Mesothelial cell of epicardium (in vitro differentiated cells): Measurements from ENCODE around the gene LRRFIP1. TPM values are rescaled to one million over a fixed set of nuclear protein-coding genes. Genes with fewer than 3 reads are reported as not detected.

Source experiments
- DNase-seq, 2 experiments: peaks; one replicate each; pipeline ENCODE4 v3.0.0; 2021; ENCODE audit warnings: low spot score in 2 of 2; ENCODE audit not compliant: unreplicated experiment in 2 of 2
- H3K27ac Mint-ChIP-seq: 2 replicates; pipeline ENCODE4 v1.8.0; 2021; ENCODE audit warnings: mixed read lengths
- H3K27me3 Mint-ChIP-seq: 2 replicates; pipeline ENCODE4 v1.8.0; 2021; ENCODE audit warnings: low read depth, mixed read lengths
- H3K36me3 Mint-ChIP-seq: 2 replicates; pipeline ENCODE4 v1.8.0; 2021; ENCODE audit warnings: mixed read lengths
- H3K4me1 Mint-ChIP-seq: 2 replicates; pipeline ENCODE4 v1.8.0; 2021; ENCODE audit warnings: mixed read lengths
- H3K4me3 Mint-ChIP-seq: 2 replicates; pipeline ENCODE4 v1.8.0; 2021; ENCODE audit warnings: mild to moderate bottlenecking, moderate library complexity, mixed read lengths
- H3K9me3 Mint-ChIP-seq: 2 replicates; pipeline ENCODE4 v1.8.0; 2021; ENCODE audit warnings: mixed read lengths
- total RNA-seq: library from RNA; stranded (reverse); gene quantifications from 3 replicates; pipeline ENCODE4 v1.2.1, GENCODE V29; 2021
- TF ChIP-seq, protein P1 (sequence below): fragments of 200-600 bp; sonication (generic); IDR thresholded peaks from one replicate; pipeline ENCODE4 v1.5.0; 2021; ENCODE audit warnings: antibody characterized with exemption; ENCODE audit not compliant: unreplicated experiment

LRRFIP1 gene
- total RNA-seq, 1 donor from 2014 or later: 47.5 TPM

DNA sequence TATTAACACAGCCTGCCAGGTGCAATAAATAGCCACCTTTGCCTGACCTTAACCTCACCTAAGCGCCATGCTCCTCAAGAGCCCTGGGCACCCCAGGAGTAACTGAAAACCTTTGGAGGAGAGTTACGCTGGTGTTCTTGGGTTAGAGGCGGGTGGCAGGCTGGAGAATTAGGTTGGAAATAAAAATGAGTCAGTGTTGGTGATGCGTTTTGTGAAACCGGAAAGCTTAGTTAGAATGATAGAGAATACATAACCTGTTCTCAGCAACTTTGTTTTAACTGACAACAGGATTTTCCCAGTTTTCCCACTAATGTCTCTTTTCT lies 17.0 kb downstream of the LRRFIP1 start:
- H3K4me3 Mint-ChIP-seq: no peak overlapping the region
- TF ChIP-seq, protein P1, sequence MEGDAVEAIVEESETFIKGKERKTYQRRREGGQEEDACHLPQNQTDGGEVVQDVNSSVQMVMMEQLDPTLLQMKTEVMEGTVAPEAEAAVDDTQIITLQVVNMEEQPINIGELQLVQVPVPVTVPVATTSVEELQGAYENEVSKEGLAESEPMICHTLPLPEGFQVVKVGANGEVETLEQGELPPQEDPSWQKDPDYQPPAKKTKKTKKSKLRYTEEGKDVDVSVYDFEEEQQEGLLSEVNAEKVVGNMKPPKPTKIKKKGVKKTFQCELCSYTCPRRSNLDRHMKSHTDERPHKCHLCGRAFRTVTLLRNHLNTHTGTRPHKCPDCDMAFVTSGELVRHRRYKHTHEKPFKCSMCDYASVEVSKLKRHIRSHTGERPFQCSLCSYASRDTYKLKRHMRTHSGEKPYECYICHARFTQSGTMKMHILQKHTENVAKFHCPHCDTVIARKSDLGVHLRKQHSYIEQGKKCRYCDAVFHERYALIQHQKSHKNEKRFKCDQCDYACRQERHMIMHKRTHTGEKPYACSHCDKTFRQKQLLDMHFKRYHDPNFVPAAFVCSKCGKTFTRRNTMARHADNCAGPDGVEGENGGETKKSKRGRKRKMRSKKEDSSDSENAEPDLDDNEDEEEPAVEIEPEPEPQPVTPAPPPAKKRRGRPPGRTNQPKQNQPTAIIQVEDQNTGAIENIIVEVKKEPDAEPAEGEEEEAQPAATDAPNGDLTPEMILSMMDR: no peak

DNA sequence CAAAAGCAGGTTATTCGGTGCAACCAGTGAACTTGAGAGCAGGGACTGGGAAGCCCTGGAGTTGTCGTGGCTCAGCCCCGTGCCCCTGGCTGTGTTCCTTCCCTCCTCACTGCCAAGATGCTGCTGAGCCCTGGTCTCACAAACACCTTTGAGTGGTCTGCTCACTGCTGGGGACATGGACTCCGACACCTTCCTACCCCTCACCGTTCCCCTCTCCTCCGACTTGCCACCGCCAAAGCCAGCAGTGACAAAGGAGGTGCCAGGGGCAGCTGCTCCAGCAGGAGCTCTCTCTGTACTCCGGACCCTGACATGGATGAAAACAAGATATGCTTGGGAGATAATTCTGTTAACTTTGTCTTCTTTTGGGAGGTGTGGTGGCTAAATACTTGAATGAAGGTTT lies 17.9 kb downstream of the LRRFIP1 start:
- peaks cover 29% of the 10 kb centered on the region for H3K36me3 Mint-ChIP-seq
- TF ChIP-seq, protein P1: no peak

More for the DNA sequence above, 17.0 kb downstream of the LRRFIP1 start:
- no peak for DNase-seq
- Mint-ChIP-seq H3K36me3 (peaks cover 21% of the 10 kb centered on the region), H3K27ac (no peak overlapping the region), H3K4me1 (no peaks in the 10 kb centered on the region), H3K9me3 (no peaks in the 10 kb centered on the region), H3K27me3 (no peaks in the 10 kb centered on the region)

DNA sequence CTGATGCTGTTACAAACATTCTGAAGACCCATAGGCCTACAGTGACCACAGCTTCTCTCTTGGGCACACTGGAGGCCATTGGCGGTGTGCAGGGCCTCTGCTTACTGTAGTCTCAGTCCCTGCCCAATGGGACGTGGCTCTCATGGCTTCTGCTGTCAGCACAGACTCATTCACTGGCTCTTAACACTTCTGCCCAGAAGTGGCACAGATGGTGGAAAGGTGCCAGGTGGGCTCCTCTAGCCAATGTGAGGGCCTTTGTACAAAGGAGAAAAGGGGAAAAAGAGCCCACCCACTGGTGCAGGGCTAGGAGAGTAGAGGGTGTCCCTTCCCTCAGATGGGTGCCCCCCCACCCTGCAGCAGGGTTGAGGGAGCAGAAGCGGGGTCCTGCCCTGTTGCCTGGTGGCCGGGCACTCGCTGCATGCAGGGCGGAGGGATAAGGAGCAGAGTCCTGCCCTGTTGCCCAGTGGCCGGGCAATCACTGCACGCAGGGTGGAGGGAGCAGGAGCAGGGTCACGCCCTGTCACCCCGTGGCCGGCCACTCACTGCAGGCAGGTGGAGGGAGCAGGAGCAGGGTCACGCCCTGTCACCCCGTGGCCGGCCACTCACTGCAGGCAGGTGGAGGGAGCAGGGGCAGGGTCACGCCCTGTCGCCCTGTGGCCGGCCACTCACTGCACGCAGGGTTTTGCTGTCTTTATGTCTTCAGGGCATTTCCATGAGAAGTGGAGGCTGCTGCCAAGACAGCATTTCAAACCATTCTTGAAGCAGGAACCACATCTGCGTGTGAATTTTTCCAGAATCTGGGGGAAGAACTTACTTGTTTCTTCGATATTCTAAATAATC lies 20.0 kb downstream of the LRRFIP1 start:
- Mint-ChIP-seq H3K4me3 (no peak overlapping the region), H3K27me3 (no peaks in the 10 kb centered on the region), H3K4me1 (no peaks in the 10 kb centered on the region), H3K9me3 (peaks cover 15% of the 10 kb centered on the region), H3K27ac (no peak overlapping the region), H3K36me3 (peaks cover 38% of the 10 kb centered on the region)
- DNase-seq: no peak
- TF ChIP-seq, protein P1: no peak

More for the DNA sequence above, 17.9 kb downstream of the LRRFIP1 start:
- Mint-ChIP-seq H3K27ac (no peak overlapping the region), H3K27me3 (no peaks in the 10 kb centered on the region), H3K4me1 (no peaks in the 10 kb centered on the region), H3K9me3 (peaks cover under 1% of the 10 kb centered on the region), H3K4me3 (no peak overlapping the region)
- DNase-seq: no peak

DNA sequence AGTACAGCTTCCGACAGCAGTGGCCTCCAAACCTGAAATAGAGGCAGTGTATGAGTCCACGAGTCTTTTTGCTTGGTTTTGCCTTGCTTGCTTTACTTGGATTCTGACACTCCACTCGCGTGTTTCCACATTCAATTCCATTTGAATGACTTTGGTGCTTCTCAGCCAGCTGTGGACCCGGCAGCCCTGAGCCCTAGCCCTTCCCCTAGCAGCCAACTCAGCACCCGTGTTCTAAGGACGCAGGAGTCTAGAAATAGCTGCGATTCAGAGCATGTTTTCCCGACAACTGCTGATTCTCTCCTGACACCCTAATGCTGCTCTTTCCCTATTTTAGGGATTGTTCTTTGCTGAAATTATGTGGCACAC lies 20.6 kb downstream of the LRRFIP1 start:
- Mint-ChIP-seq H3K4me3 (no peak overlapping the region), H3K9me3 (peaks cover 18% of the 10 kb centered on the region), H3K27ac (no peak overlapping the region), H3K27me3 (no peaks in the 10 kb centered on the region), H3K4me1 (no peaks in the 10 kb centered on the region), H3K36me3 (peaks cover 44% of the 10 kb centered on the region)
- no peak for DNase-seq
- TF ChIP-seq, protein P1: no peak

DNA sequence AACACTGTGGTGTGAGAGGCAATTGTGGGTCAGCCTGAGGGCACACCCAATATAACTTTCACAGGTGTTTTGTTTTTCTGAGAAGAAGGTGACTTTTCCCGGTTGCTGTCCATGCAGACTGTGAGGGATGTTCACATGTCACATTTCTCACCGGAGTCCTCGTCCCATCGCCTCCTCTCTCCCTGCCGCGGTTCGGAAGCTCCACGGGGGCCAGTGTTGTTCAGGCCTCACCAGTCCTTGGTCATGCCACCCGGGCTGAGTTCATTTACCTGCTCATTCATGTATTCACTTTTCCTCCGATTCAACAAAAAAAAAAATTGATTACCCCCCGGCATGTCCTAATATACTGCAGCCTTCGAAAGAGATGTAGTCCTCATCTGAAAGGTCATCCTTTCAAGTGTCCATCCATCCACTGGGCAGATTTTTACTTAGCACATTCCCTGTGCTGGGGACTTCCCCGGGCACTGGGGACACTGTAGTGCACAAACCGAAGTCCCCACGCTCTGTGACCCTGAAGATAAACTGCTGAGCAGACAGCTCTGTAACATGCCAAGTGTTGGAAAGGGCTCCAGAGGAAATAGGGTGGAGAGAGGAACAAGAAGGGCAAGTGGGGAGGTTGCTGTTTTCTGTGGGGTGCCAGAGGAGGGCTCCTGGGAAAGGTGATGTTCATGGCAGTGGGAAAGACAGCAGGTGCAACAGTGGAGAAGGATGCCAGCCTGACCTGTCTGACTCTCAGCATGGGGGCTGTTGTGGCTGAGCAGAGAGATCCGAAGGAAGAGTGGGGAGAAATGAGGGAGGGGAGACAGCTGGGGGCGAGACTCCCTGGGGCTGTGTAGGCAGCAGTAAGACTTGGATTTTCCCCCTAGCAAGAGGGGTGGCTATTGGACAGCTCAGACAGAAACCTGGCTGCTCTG lies 22.4 kb downstream of the LRRFIP1 start:
- Mint-ChIP-seq H3K4me1 (no peaks in the 10 kb centered on the region), H3K4me3 (no peak overlapping the region), H3K9me3 (peaks cover 31% of the 10 kb centered on the region), H3K27ac (no peak overlapping the region), H3K27me3 (no peaks in the 10 kb centered on the region), H3K36me3 (peaks cover 51% of the 10 kb centered on the region)
- TF ChIP-seq, protein P1: no peak
- no peak for DNase-seq
